HEK293T (cell line): ENCODE measurements around the gene PHF20.

Experiments used
- FOXM1 ChIP-seq: fragments of 450-650 bp; IDR thresholded peaks from 2 replicates; pipeline ENCODE4 v1.6.1; 2017; ENCODE audit warnings: mild to moderate bottlenecking, borderline replicate concordance
- HDGF ChIP-seq: fragments of 450-650 bp; IDR thresholded peaks from 2 replicates; pipeline ENCODE4 v1.6.1; 2017; ENCODE audit warnings: antibody characterized with exemption, borderline replicate concordance
- SP1 ChIP-seq: fragments of 450-650 bp; IDR thresholded peaks from 2 replicates; pipeline ENCODE4 v1.6.1; 2017

DNA sequence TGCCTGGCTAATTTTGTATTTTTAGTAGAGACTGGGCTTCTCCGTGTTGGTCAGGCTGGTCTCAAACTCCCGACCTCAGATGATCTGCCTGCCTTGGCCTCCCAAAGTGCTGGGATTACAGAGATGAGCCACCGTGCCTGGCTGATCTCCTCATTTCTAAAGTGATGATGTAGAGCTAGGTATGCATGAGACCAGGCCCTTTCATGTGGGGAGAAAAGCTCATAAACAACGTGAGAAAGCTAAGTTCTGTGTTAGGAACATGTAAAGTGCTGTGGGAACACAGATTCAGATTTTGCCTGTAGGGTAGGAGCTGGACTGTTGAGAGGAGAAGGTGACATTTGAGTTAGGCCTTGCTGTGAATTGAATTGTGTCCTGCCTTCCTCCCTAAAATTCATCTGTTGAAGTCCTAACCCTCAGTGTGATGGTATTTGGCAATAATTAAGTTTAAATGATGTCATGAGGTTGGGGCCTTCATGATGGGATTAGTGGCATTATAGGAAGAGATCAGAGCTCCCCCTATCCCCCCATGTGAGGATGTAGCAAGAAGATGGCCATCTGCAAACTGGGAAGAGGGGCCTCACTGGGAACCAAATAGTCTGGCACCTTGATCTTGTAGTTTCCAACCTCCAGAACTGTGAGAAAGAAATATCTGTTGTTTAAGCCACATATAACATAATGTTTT lies 133.3 kb downstream of the PHF20 start:
- TF ChIP-seq HDGF (no peak), SP1 (no peak), FOXM1 (no peak)
